H9 (cell line): ENCODE measurements around the gene TRPM1. TPM values are rescaled to one million over a fixed set of nuclear protein-coding genes. Genes with fewer than 3 reads are reported as not detected.

Experiments used
- DNase-seq: peaks from one replicate; pipeline ENCODE4 v3.0.0-alpha.2; 2017
- H2AFZ ChIP-seq: one replicate; pipeline ENCODE4 v1.6.1; 2013; ENCODE audit warnings: mild to moderate bottlenecking, low read length, control low read depth, moderate library complexity
- H2AK5ac ChIP-seq: 2 replicates; pipeline ENCODE4 v1.6.1; 2013; ENCODE audit warnings: low read length, control low read depth, mixed read lengths; ENCODE audit not compliant: insufficient read length
- H2BK120ac ChIP-seq: one replicate; pipeline ENCODE4 v1.6.1; 2013; ENCODE audit warnings: low read depth, mild to moderate bottlenecking, low read length, control low read depth, inconsistent platforms; ENCODE audit not compliant: poor library complexity, severe bottlenecking
- H2BK12ac ChIP-seq: 2 replicates; pipeline ENCODE4 v1.6.1; 2013; ENCODE audit warnings: low read length, control low read depth, mixed read lengths, low read depth; ENCODE audit not compliant: insufficient read length
- H2BK15ac ChIP-seq: 2 replicates; pipeline ENCODE4 v1.6.1; 2013; ENCODE audit warnings: low read depth, low read length, control low read depth
- H2BK20ac ChIP-seq: one replicate; pipeline ENCODE4 v1.6.1; 2013; ENCODE audit warnings: low read depth, mild to moderate bottlenecking, low read length, control low read depth, inconsistent platforms; ENCODE audit not compliant: poor library complexity, severe bottlenecking
- H2BK5ac ChIP-seq: 2 replicates; pipeline ENCODE4 v1.6.1; 2013; ENCODE audit warnings: low read length, control low read depth, mixed read lengths; ENCODE audit not compliant: insufficient read length
- H3K14ac ChIP-seq: 2 replicates; pipeline ENCODE4 v1.6.1; 2013; ENCODE audit warnings: low read length, control low read depth; ENCODE audit not compliant: insufficient read depth
- H3K18ac ChIP-seq: 2 replicates; pipeline ENCODE4 v1.6.1; 2013; ENCODE audit warnings: low read depth, mild to moderate bottlenecking, mixed read lengths, low read length, control low read depth; ENCODE audit not compliant: insufficient read length
- H3K23ac ChIP-seq: 2 replicates; pipeline ENCODE4 v1.6.1; 2013; ENCODE audit warnings: low read length, control low read depth, mixed read lengths, low read depth; ENCODE audit not compliant: insufficient read length
- H3K23me2 ChIP-seq: 2 replicates; pipeline ENCODE4 v1.6.1; 2013; ENCODE audit warnings: low read depth, mild to moderate bottlenecking, mixed read lengths, low read length, control low read depth; ENCODE audit not compliant: insufficient read length, poor library complexity, severe bottlenecking
- H3K27ac ChIP-seq: 2 replicates; pipeline ENCODE4 v1.5.1; 2013; ENCODE audit warnings: low read length, control low read depth, mixed read lengths, low read depth; ENCODE audit not compliant: insufficient read length
- H3K27me3 ChIP-seq: 2 replicates; pipeline ENCODE4 v1.6.1; 2013; ENCODE audit warnings: low read length, control low read depth, inconsistent platforms; ENCODE audit not compliant: insufficient read depth
- H3K4ac ChIP-seq: 2 replicates; pipeline ENCODE4 v1.6.1; 2013; ENCODE audit warnings: low read depth, mild to moderate bottlenecking, control low read depth, inconsistent platforms, low read length, moderate library complexity
- H3K4me1 ChIP-seq: 2 replicates; pipeline ENCODE4 v1.6.1; 2013; ENCODE audit warnings: low read length, control low read depth, inconsistent platforms; ENCODE audit not compliant: insufficient read depth
- H3K4me2 ChIP-seq: 2 replicates; pipeline ENCODE4 v1.6.1; 2013; ENCODE audit warnings: low read length, control low read depth, mixed read lengths; ENCODE audit not compliant: insufficient read length, insufficient read depth
- H3K56ac ChIP-seq: 2 replicates; pipeline ENCODE4 v1.6.1; 2013; ENCODE audit warnings: low read depth, mild to moderate bottlenecking, mixed read lengths, low read length, control low read depth; ENCODE audit not compliant: insufficient read length
- H3K79me1 ChIP-seq: 2 replicates; pipeline ENCODE4 v1.6.1; 2013; ENCODE audit warnings: low read depth, mild to moderate bottlenecking, moderate library complexity, low read length, control low read depth, inconsistent platforms; ENCODE audit not compliant: insufficient read depth, poor library complexity, severe bottlenecking
- H3K79me2 ChIP-seq: 2 replicates; pipeline ENCODE4 v1.6.1; 2013; ENCODE audit warnings: low read length, control low read depth, inconsistent platforms; ENCODE audit not compliant: insufficient read depth
- H3K9ac ChIP-seq: 2 replicates; pipeline ENCODE4 v1.6.1; 2013; ENCODE audit warnings: low read length, control low read depth, mixed read lengths; ENCODE audit not compliant: insufficient read length; ENCODE audit errors: extremely low read depth
- H3K9me3 ChIP-seq: one replicate; pipeline ENCODE4 v1.6.1; 2013; ENCODE audit warnings: low read depth, low read length, inconsistent platforms; ENCODE audit not compliant: control insufficient read depth
- H3T11ph ChIP-seq: one replicate; pipeline ENCODE4 v1.6.1; 2013; ENCODE audit warnings: mild to moderate bottlenecking, low read length, control low read depth, inconsistent platforms
- H4K20me1 ChIP-seq: one replicate; pipeline ENCODE4 v1.6.1; 2013; ENCODE audit not compliant: control insufficient read depth, insufficient read length, insufficient read depth
- H4K5ac ChIP-seq: 2 replicates; pipeline ENCODE4 v1.6.1; 2013; ENCODE audit warnings: low read depth, mild to moderate bottlenecking, mixed read lengths, low read length, control low read depth; ENCODE audit not compliant: insufficient read length
- H4K8ac ChIP-seq: replicated peaks from 2 replicates; pipeline ENCODE4 v1.6.1; 2013; ENCODE audit warnings: low read length, control low read depth, mixed read lengths, low read depth; ENCODE audit not compliant: insufficient read length
- H4K91ac ChIP-seq: 2 replicates; pipeline ENCODE4 v1.6.1; 2013; ENCODE audit warnings: low read depth, mild to moderate bottlenecking, moderate library complexity, mixed read lengths, low read length, control low read depth; ENCODE audit not compliant: insufficient read length
- H3K27ac Mint-ChIP-seq, 3 experiments: 2 replicates in 2 of 3; 3 replicates in 1 of 3; pipeline ENCODE4 v1.8.0; 2020 to 2021; ENCODE audit warnings: mixed read lengths in 3 of 3, mild to moderate bottlenecking in 1 of 3, moderate library complexity in 1 of 3
- H3K27me3 Mint-ChIP-seq: 2 replicates; pipeline ENCODE4 v1.8.0; 2021; ENCODE audit warnings: low read depth, mild to moderate bottlenecking, moderate library complexity, mixed read lengths
- H3K36me3 Mint-ChIP-seq, 3 experiments: 2 replicates in 2 of 3; 3 replicates in 1 of 3; pipeline ENCODE4 v1.8.0; 2020 to 2021; ENCODE audit warnings: low read depth in 3 of 3, mixed read lengths in 3 of 3; ENCODE audit not compliant: insufficient read depth in 1 of 3
- H3K4me1 Mint-ChIP-seq, 2 experiments: 2 replicates each; pipeline ENCODE4 v1.8.0; 2020; ENCODE audit warnings: mixed read lengths in 2 of 2
- H3K4me3 Mint-ChIP-seq, 2 experiments: 2 replicates in 1 of 2; 3 replicates in 1 of 2; pipeline ENCODE4 v1.8.0; 2020 to 2021; ENCODE audit warnings: mild to moderate bottlenecking in 2 of 2, mixed read lengths in 2 of 2, moderate library complexity in 1 of 2
- H3K9me3 Mint-ChIP-seq, 2 experiments: 2 replicates in 1 of 2; 3 replicates in 1 of 2; pipeline ENCODE4 v1.8.0; 2020; ENCODE audit warnings: mild to moderate bottlenecking in 2 of 2, mixed read lengths in 2 of 2, moderate library complexity in 1 of 2
- WGBS: extraction: QIAGEN DNeasy Blood & Tissue Kit; methylation state at CpG from one replicate; pipeline ENCODE4 v1.1.7; 2013; ENCODE audit warnings: missing lambda C conversion rate, low lambda C conversion rate, mixed read lengths; ENCODE audit not compliant: insufficient read length; ENCODE audit errors: extremely low coverage; 5-methylcytosine and 5-hydroxymethylcytosine counted together
- total RNA-seq: library from RNA; stranded (reverse); gene quantifications from 2 replicates; pipeline ENCODE4 v1.2.1, GENCODE V29; 2021
- TF ChIP-seq, protein P1 (sequence below): fragments of 200-600 bp; sonication (generic); conservative IDR thresholded peaks from 3 replicates; pipeline ENCODE4 v1.8.0; 2021; ENCODE audit warnings: antibody characterized with exemption, mild to moderate bottlenecking

The TRPM1 gene
- total RNA-seq, 1 experiment from 2014 or later, result not detected

DNA sequence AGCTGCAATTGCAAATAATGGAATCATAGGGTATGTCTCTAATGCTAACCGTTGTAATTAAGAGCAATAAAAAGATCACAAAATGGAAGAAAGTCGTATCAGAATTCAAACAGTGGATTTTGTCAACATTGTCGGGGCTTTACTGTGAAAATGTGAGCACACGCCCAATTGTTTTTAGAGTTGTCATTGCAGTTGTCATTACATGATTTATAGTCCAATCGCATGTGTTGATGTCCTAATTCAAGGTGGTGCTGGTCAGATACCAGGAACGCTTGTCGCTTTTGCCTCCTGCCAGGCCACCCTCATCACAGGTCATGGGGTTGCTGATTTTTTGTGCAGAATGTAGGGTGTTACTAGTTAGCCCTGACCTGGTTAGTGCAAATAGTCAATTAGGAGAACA is 16.2 kb downstream of the TRPM1 start:
- no peak overlapping the region for H3T11ph ChIP-seq
- H2BK5ac ChIP-seq, result no peak overlapping the region
- H4K20me1 ChIP-seq, result no peaks in the 10 kb centered on the region
- TF ChIP-seq, protein P1, sequence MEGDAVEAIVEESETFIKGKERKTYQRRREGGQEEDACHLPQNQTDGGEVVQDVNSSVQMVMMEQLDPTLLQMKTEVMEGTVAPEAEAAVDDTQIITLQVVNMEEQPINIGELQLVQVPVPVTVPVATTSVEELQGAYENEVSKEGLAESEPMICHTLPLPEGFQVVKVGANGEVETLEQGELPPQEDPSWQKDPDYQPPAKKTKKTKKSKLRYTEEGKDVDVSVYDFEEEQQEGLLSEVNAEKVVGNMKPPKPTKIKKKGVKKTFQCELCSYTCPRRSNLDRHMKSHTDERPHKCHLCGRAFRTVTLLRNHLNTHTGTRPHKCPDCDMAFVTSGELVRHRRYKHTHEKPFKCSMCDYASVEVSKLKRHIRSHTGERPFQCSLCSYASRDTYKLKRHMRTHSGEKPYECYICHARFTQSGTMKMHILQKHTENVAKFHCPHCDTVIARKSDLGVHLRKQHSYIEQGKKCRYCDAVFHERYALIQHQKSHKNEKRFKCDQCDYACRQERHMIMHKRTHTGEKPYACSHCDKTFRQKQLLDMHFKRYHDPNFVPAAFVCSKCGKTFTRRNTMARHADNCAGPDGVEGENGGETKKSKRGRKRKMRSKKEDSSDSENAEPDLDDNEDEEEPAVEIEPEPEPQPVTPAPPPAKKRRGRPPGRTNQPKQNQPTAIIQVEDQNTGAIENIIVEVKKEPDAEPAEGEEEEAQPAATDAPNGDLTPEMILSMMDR, result no peak
- H3K4me1 ChIP-seq, result peaks cover 4% of the 10 kb centered on the region; the same call in 1 of the 2 replicates
- Mint-ChIP-seq H3K27ac (no peak overlapping the region), H3K4me3 (no peak overlapping the region), H3K27me3 (peaks cover 14% of the 10 kb centered on the region), H3K36me3 (peaks cover 0 to 6% (median 0%) of the 10 kb centered on the region in 3 experiments; a peak in 2 of 7 replicates), H3K9me3 (peaks cover 3% of the 10 kb centered on the region in 2 experiments; a peak in 4 of 5 replicates), H3K4me1 (peaks cover 15 to 18% of the 10 kb centered on the region in 2 experiments)
- no peak overlapping the region for H4K8ac ChIP-seq
- H3K9me3 ChIP-seq, result no peaks in the 10 kb centered on the region
- H3K4ac ChIP-seq, result no peak overlapping the region
- no peak overlapping the region for H2AFZ ChIP-seq
- H4K5ac ChIP-seq, result no peak overlapping the region
- H2AK5ac ChIP-seq, result no peak overlapping the region
- H4K91ac ChIP-seq, result no peak overlapping the region
- H3K23me2 ChIP-seq, result no peaks in the 10 kb centered on the region
- no peak overlapping the region for H3K14ac ChIP-seq
- no peak overlapping the region for H3K56ac ChIP-seq
- no peak overlapping the region for H3K23ac ChIP-seq
- no peak overlapping the region for H3K27ac ChIP-seq
- H2BK120ac ChIP-seq, result no peak overlapping the region
- H3K9ac ChIP-seq, result no peak overlapping the region
- WGBS, result no CpG with 5 or more reads among the region's 7 CpGs
- H3K27me3 ChIP-seq, result no peaks in the 10 kb centered on the region
- no peak for DNase-seq
- H3K4me2 ChIP-seq, result no peak overlapping the region
- no peaks in the 10 kb centered on the region for H3K79me1 ChIP-seq
- no peak overlapping the region for H2BK20ac ChIP-seq
- no peak overlapping the region for H3K18ac ChIP-seq
- no peak overlapping the region for H2BK15ac ChIP-seq
- H3K79me2 ChIP-seq, result no peaks in the 10 kb centered on the region
- H2BK12ac ChIP-seq, result no peak overlapping the region
